Endothelial cell of umbilical vein (primary cell): Measurements from ENCODE around the gene GPR27. TPM values are rescaled to one million over a fixed set of nuclear protein-coding genes. Genes with fewer than 3 reads are reported as not detected.

Experiments used
- BruUV-seq: library from RNA; stranded (reverse); fragments of 400-500 nt; replicated peaks from 2 replicates; lab custom pipeline; 2021; lab: Mats Ljungman, UMichigan
- CTCF ChIA-PET: fragments of 300-600, 350-600 bp; sonication (Branson Sonifier 250); formaldehyde crosslinking; loops from one replicate; lab custom pipeline; 2021; ENCODE audit warnings: antibody characterized with exemption, inconsistent platforms; lab: Charles Lee
- POLR2A ChIA-PET: fragments of 300-600, 350-600 bp; sonication (Branson Sonifier 250); formaldehyde crosslinking; loops from one replicate; lab custom pipeline; 2021; ENCODE audit warnings: antibody characterized with exemption, inconsistent platforms; lab: Charles Lee
- DNase-seq: peaks from one replicate; pipeline ENCODE4 v3.0.0-alpha.2; 2011; ENCODE audit warnings: low read depth, low spot score
- FAIRE-seq: peaks from 2 replicates; lab custom pipeline; 2011; peaks lifted over from hg19 to GRCh38; lab: Jason Lieb, UNC
- H2AFZ ChIP-seq: 2 replicates; pipeline ENCODE4 v1.6.0; 2012; ENCODE audit warnings: low read depth, low read length, control low read depth, inconsistent platforms
- H3K27ac ChIP-seq: 2 replicates; pipeline ENCODE4 v1.5.1; 2011; ENCODE audit warnings: low read depth, mild to moderate bottlenecking, control low read depth, low read length, moderate library complexity; ENCODE audit not compliant: insufficient read depth
- H3K27me3 ChIP-seq, 2 experiments: 2 replicates each; pipeline versions ENCODE4 v1.6.0 to v1.6.1; 2011; ENCODE audit warnings: low read length in 2 of 2, mixed read lengths in 1 of 2; ENCODE audit not compliant: control insufficient read depth in 2 of 2, insufficient read depth in 2 of 2
- H3K36me3 ChIP-seq, 2 experiments: 2 replicates in 1 of 2; 3 replicates in 1 of 2; pipeline ENCODE4 v1.5.1; 2011; ENCODE audit warnings: low read length in 2 of 2, mild to moderate bottlenecking in 1 of 2, moderate library complexity in 1 of 2; ENCODE audit not compliant: control insufficient read depth in 2 of 2, insufficient read depth in 2 of 2; ENCODE audit errors: extremely low read depth in 1 of 2
- H3K4me1 ChIP-seq: 3 replicates; pipeline ENCODE4 v1.5.1; 2011; ENCODE audit warnings: mild to moderate bottlenecking, low read length; ENCODE audit not compliant: control insufficient read depth, insufficient read depth; ENCODE audit errors: extremely low read depth
- H3K4me2 ChIP-seq: 2 replicates; pipeline ENCODE4 v1.6.1; 2011; ENCODE audit warnings: low read length, control low read depth, mixed read lengths; ENCODE audit not compliant: insufficient read depth
- H3K4me3 ChIP-seq, 3 experiments: fragments of 200-600 bp in 1 of 3; sonication (generic), shearing (Covaris generic) in 1 of 3; replicated peaks in 1 of 3; 2 replicates each; pipeline ENCODE4 v1.5.1; 2011 to 2016; ENCODE audit warnings: control low read depth in 3 of 3, low read length in 3 of 3, mild to moderate bottlenecking in 2 of 3, inconsistent platforms in 1 of 3, low read depth in 1 of 3, moderate library complexity in 1 of 3; ENCODE audit not compliant: insufficient read depth in 1 of 3
- H3K79me2 ChIP-seq: 2 replicates; pipeline ENCODE4 v1.6.0; 2012; ENCODE audit warnings: low read length, inconsistent platforms; ENCODE audit not compliant: control insufficient read depth, insufficient read depth
- H3K9ac ChIP-seq: replicated peaks from 2 replicates; pipeline ENCODE3; 2011; ENCODE audit warnings: low read length, control low read depth; ENCODE audit not compliant: insufficient read depth; ENCODE audit errors: extremely low read depth
- H3K9me1 ChIP-seq: replicated peaks from 3 replicates; pipeline ENCODE4 v1.6.0; 2011; ENCODE audit warnings: mild to moderate bottlenecking, low read length; ENCODE audit not compliant: control insufficient read depth, insufficient read depth; ENCODE audit errors: extremely low read depth
- H3K9me3 ChIP-seq: replicated peaks from 2 replicates; pipeline ENCODE4 v1.5.1; 2012; ENCODE audit warnings: low read length, inconsistent platforms; ENCODE audit not compliant: control insufficient read depth, insufficient read depth
- H4K20me1 ChIP-seq: replicated peaks from 2 replicates; pipeline ENCODE3; 2011; ENCODE audit warnings: mild to moderate bottlenecking, low read length; ENCODE audit not compliant: control insufficient read depth, insufficient read depth; ENCODE audit errors: extremely low read depth
- CTCF ChIP-seq, 2 donors: IDR thresholded peaks; 1 replicate in 1 of 2; 2 replicates in 1 of 2; pipeline ENCODE4 v1.5.1; 2011; ENCODE audit warnings: low read length in 2 of 2, mild to moderate bottlenecking in 2 of 2, moderate library complexity in 2 of 2, control low read depth in 1 of 2, inconsistent platforms in 1 of 2, low read depth in 1 of 2; ENCODE audit not compliant: insufficient read depth in 1 of 2; ENCODE audit errors: extremely low read depth in 1 of 2
- EZH2 ChIP-seq: IDR thresholded peaks from 2 replicates; pipeline ENCODE4 v1.6.1; 2012; ENCODE audit warnings: borderline replicate concordance, low read depth, mild to moderate bottlenecking, moderate library complexity, low read length, inconsistent platforms; ENCODE audit not compliant: severe bottlenecking
- FOS ChIP-seq: IDR thresholded peaks from 2 replicates; pipeline ENCODE4 v1.6.1; 2011; ENCODE audit warnings: mild to moderate bottlenecking, low read length, moderate library complexity, borderline replicate concordance; ENCODE audit not compliant: insufficient read depth
- GATA2 ChIP-seq: IDR thresholded peaks from 2 replicates; pipeline ENCODE4 v1.7.0; 2011; ENCODE audit warnings: low read depth, mild to moderate bottlenecking, moderate library complexity, mixed read lengths, low read length; ENCODE audit not compliant: insufficient read length, insufficient read depth
- JUN ChIP-seq: IDR thresholded peaks from 2 replicates; pipeline ENCODE4 v1.6.1; 2011; ENCODE audit warnings: borderline replicate concordance, low read depth; ENCODE audit not compliant: insufficient read length, insufficient read depth
- MAX ChIP-seq: IDR thresholded peaks from 2 replicates; pipeline ENCODE4 v1.6.1; 2011; ENCODE audit not compliant: insufficient read depth, insufficient read length
- MYC ChIP-seq: IDR thresholded peaks from one replicate; pipeline ENCODE4 v1.6.1; 2011; ENCODE audit warnings: mild to moderate bottlenecking, low read depth, low read length
- POLR2A ChIP-seq: IDR thresholded peaks from 2 replicates; pipeline ENCODE4 v1.6.1; 2012; ENCODE audit warnings: low read depth, mild to moderate bottlenecking, control low read depth, low read length
- POLR2AphosphoS5 ChIP-seq: IDR thresholded peaks from 2 replicates; pipeline ENCODE4 v1.6.1; 2012; ENCODE audit warnings: low read depth, mild to moderate bottlenecking, control low read depth, low read length, moderate library complexity; ENCODE audit not compliant: insufficient read depth
- dilution Hi-C: fragments of 300-500 bp; cut with MboI; formaldehyde crosslinking; loops from one replicate; pipeline ENCODE4 v1.15.0; 2019; ENCODE audit warnings: low sequenced_read_pairs; ENCODE audit not compliant: extremely low pct_ligation_motif_present
- intact Hi-C: fragments of 100-400 bp; cut with micrococcal nuclease; formaldehyde crosslinking; loops from one replicate; pipeline ENCODE4 v1.10.0; 2022
- polyA plus RNA-seq, 4 experiments: library from polyadenylated mRNA; depleted of rRNA in 3 of 4; stranded (reverse) in 3 of 4; unstranded in 1 of 4; fragments of >200 nt; gene quantifications; 2 replicates each; pipeline versions ENCODE4 v1.2.1 to v1.2.3, GENCODE V29; 2011 to 2012; ENCODE audit warnings: missing spikeins in 1 of 4
- total RNA-seq: library from RNA; stranded (reverse); gene quantifications from 2 replicates; pipeline ENCODE4 v1.2.3, GENCODE V29; 2021

GPR27 gene
- total and polyA plus RNA-seq, 2 donors (not counting 3 experiments of a cell fraction or from before 2014, with no cell fraction given), result 0.03 TPM; not detected in 1

- TF ChIP-seq MAX (no peak), JUN (no peak), GATA2 (no peak), EZH2 (no peak), CTCF (IDR thresholded peaks at IDR 0.05; ENCODE audit: extremely low read depth in 1 of 2, insufficient read depth in 1 of 2, low read depth in 1 of 2, low read length in 2 of 2) (no peak), MYC (no peak), FOS (no peak), POLR2A (no peak), POLR2AphosphoS5 (no peak)
- no peaks in the 10 kb centered on the region for H3K36me3 ChIP-seq
- FAIRE-seq (no peak), DNase-seq (no peak)
- H3K4me2 ChIP-seq, result no peak overlapping the region
- H2AFZ ChIP-seq, result no peak overlapping the region
- H3K4me1 ChIP-seq, result peaks cover 11% of the 10 kb centered on the region
- no TSS peak for BruUV-seq
- no peak overlapping the region for H3K27ac ChIP-seq
- intact Hi-C loops (no loop called here), dilution Hi-C loops (no loop called here)
- H3K4me3 ChIP-seq, result no peak overlapping the region
- peaks cover 0 to 2% of the 10 kb centered on the region in 2 experiments for H3K27me3 ChIP-seq
- H3K9ac ChIP-seq, result no peak overlapping the region
- CTCF ChIA-PET, result interaction anchor here (1.1 kb wide), 1 partner anchor 1115 kb away, joined by 3 read pairs; no protein-coding TSS in a partner anchor
- no peaks in the 10 kb centered on the region for H3K9me3 ChIP-seq
- H4K20me1 ChIP-seq, result no peaks in the 10 kb centered on the region
- no peaks in the 10 kb centered on the region for H3K9me1 ChIP-seq
- POLR2A ChIA-PET, result no interaction called here
- H3K79me2 ChIP-seq, result no peaks in the 10 kb centered on the region
Observed at GRCh38 chr3:71707595-71707994, 46.1 kb upstream of the GPR27 start.
